HG03045 (cell line): ENCODE measurements around the gene PTCD3.

ENCODE experiments used
- ATAC-seq: cut with Tn5 transposase; IDR thresholded peaks from one replicate; pipeline ENCODE4 v1.9.1; 2021; ENCODE audit warnings: mild to moderate bottlenecking, moderate library complexity; ENCODE audit not compliant: unreplicated experiment

Gene PTCD3

GRCh38 chr2:86079981-86080911 lies 25.8 kb upstream of the PTCD3 start:
- peak; percentile 83 for ATAC-seq

GRCh38 chr2:86081724-86082123 lies 24.3 kb upstream of the PTCD3 start:
- ATAC-seq: no peak

GRCh38 chr2:86082756-86083155 lies 23.3 kb upstream of the PTCD3 start:
- no peak for ATAC-seq

- ATAC-seq: no peak
Measured at GRCh38 chr2:86087936-86088850, 17.8 kb upstream of the PTCD3 start.

- no peak for ATAC-seq
Measured at GRCh38 chr2:86094229-86094628, 11.8 kb upstream of the PTCD3 start.

GRCh38 chr2:86097114-86097896 lies 8.7 kb upstream of the PTCD3 start:
- ATAC-seq: no peak

- ATAC-seq: no peak
Measured at GRCh38 chr2:86097913-86098312, 8.1 kb upstream of the PTCD3 start.

GRCh38 chr2:86102157-86102556 lies 3.9 kb upstream of the PTCD3 start:
- ATAC-seq: no peak

- ATAC-seq: peak; percentile 75
Measured at GRCh38 chr2:86105252-86105968, 625 bp upstream of the PTCD3 start, which contains the start of gene POLR1A. Gene POLR1A (minus strand): TSS chr2:86105886. CDS start chr2:86105776, 110 bp downstream.

- ATAC-seq: no peak
Measured at GRCh38 chr2:86107031-86107430, 996 bp downstream of the PTCD3 start.

GRCh38 chr2:86118130-86118529 lies 12.1 kb downstream of the PTCD3 start:
- no peak for ATAC-seq

- ATAC-seq: no peak
Measured at GRCh38 chr2:86123328-86123925, 17.4 kb downstream of the PTCD3 start.

GRCh38 chr2:86124683-86125082 lies 18.6 kb downstream of the PTCD3 start:
- ATAC-seq: no peak

GRCh38 chr2:86134709-86135108 lies 28.7 kb downstream of the PTCD3 start:
- ATAC-seq: no peak

- ATAC-seq: no peak
Measured at GRCh38 chr2:86135653-86136052, 29.6 kb downstream of the PTCD3 start.

- no peak for ATAC-seq
Measured at GRCh38 chr2:86136141-86136540, 30.1 kb downstream of the PTCD3 start.

GRCh38 chr2:86138736-86139625 lies 32.9 kb downstream of the PTCD3 start:
- no peak for ATAC-seq

- no peak for ATAC-seq
Measured at GRCh38 chr2:86139981-86140380, 33.9 kb downstream of the PTCD3 start.

GRCh38 chr2:86140969-86141392 lies 34.9 kb downstream of the PTCD3 start:
- no peak for ATAC-seq
